Stimulated activated CD4-positive, alpha-beta T cell treated with anti-CD3 and anti-CD28 coated beads, Interleukin-12 subunit alpha, Interleukin-12 subunit beta, amount 100 ng/mL, for 24 hours (primary cell): Measurements from ENCODE around the gene ITGA1.
"Not testable (repeated sequence)": the region's sequence is repeated elsewhere in the genome, so short reads cannot be mapped to it uniquely, and the experiment has no call there.

Source experiments
- DNase-seq, 2 experiments: peaks; one replicate each; pipeline ENCODE4 v3.0.0-alpha.2; 2020; ENCODE audit warnings: low read depth in 2 of 2

Gene ITGA1

GRCh38 chr5:52800394-52801213, 12.9 kb downstream of the ITGA1 start:
- DNase-seq = peak in 1 of 2 experiments; percentile 46

- DNase-seq = no peak
Measured at GRCh38 chr5:52801329-52801728, 13.6 kb downstream of the ITGA1 start.

- no peak for DNase-seq
Measured at GRCh38 chr5:52802272-52802973, 14.7 kb downstream of the ITGA1 start.

GRCh38 chr5:52802974-52803336, 15.2 kb downstream of the ITGA1 start:
- no peak for DNase-seq

- DNase-seq = no peak
Measured at GRCh38 chr5:52804387-52804791, 16.7 kb downstream of the ITGA1 start.

- DNase-seq = no peak
Measured at GRCh38 chr5:52804981-52805380, 17.3 kb downstream of the ITGA1 start.

- DNase-seq = no peak
Measured at GRCh38 chr5:52805615-52806014, 17.9 kb downstream of the ITGA1 start.

GRCh38 chr5:52807037-52807436, 19.3 kb downstream of the ITGA1 start:
- DNase-seq = no peak

- no peak for DNase-seq
Measured at GRCh38 chr5:52807723-52808122, 20.0 kb downstream of the ITGA1 start.

GRCh38 chr5:52808316-52808901, 20.7 kb downstream of the ITGA1 start:
- no peak for DNase-seq

GRCh38 chr5:52809884-52810283, 22.2 kb downstream of the ITGA1 start:
- DNase-seq = no peak

- no peak for DNase-seq
Measured at GRCh38 chr5:52810426-52810825, 22.7 kb downstream of the ITGA1 start.

GRCh38 chr5:52811067-52811749, 23.5 kb downstream of the ITGA1 start:
- DNase-seq = no peak

GRCh38 chr5:52814352-52815148, 26.8 kb downstream of the ITGA1 start:
- no peak for DNase-seq

- no peak for DNase-seq
Measured at GRCh38 chr5:52817818-52818217, 30.1 kb downstream of the ITGA1 start.

- no peak for DNase-seq
Measured at GRCh38 chr5:52818360-52818759, 30.6 kb downstream of the ITGA1 start.

GRCh38 chr5:52818807-52819206, 31.1 kb downstream of the ITGA1 start:
- not testable (repeated sequence) for DNase-seq

- no peak for DNase-seq
Measured at GRCh38 chr5:52821901-52822300, 34.2 kb downstream of the ITGA1 start.

- no peak for DNase-seq
Measured at GRCh38 chr5:52822437-52822836, 34.7 kb downstream of the ITGA1 start.

- no peak for DNase-seq
Measured at GRCh38 chr5:52824827-52825226, 37.1 kb downstream of the ITGA1 start.

- DNase-seq = no peak
Measured at GRCh38 chr5:52825826-52826225, 38.1 kb downstream of the ITGA1 start.
